Trophoblast cell (in vitro differentiated cells and primary cell): Measurements from ENCODE around the gene ALG1L2.
A peak's percentile ranks its signal among the peaks of the same experiment; 100 is the strongest.
"Not testable (repeated sequence)": the region's sequence is repeated elsewhere in the genome, so short reads cannot be mapped to it uniquely, and the experiment has no call there.

Source experiments
- DNase-seq, 2 donors: peaks; one replicate each; pipeline ENCODE4 v3.0.0-alpha.2; 2016
- H2AFZ ChIP-seq: 2 replicates; pipeline ENCODE4 v1.6.1; 2013; ENCODE audit warnings: low read length, moderate library complexity, mild to moderate bottlenecking; ENCODE audit not compliant: insufficient read depth, poor library complexity
- H2AK5ac ChIP-seq: 2 replicates; pipeline ENCODE4 v1.6.1; 2013; ENCODE audit warnings: mild to moderate bottlenecking, low read length
- H2BK120ac ChIP-seq: 2 replicates; pipeline ENCODE4 v1.6.1; 2013; ENCODE audit warnings: low read length, mild to moderate bottlenecking, moderate library complexity; ENCODE audit not compliant: insufficient read depth, poor library complexity
- H2BK12ac ChIP-seq: 2 replicates; pipeline ENCODE4 v1.6.1; 2013; ENCODE audit warnings: mild to moderate bottlenecking, low read length, moderate library complexity
- H2BK5ac ChIP-seq: 2 replicates; pipeline ENCODE4 v1.6.1; 2013; ENCODE audit warnings: low read length, low read depth, moderate library complexity, mild to moderate bottlenecking; ENCODE audit not compliant: poor library complexity
- H3K14ac ChIP-seq: 2 replicates; pipeline ENCODE4 v1.6.1; 2013; ENCODE audit warnings: mild to moderate bottlenecking, low read length
- H3K18ac ChIP-seq: 2 replicates; pipeline ENCODE4 v1.6.1; 2013; ENCODE audit warnings: mild to moderate bottlenecking, low read length
- H3K23ac ChIP-seq: 2 replicates; pipeline ENCODE4 v1.6.1; 2013; ENCODE audit warnings: low read length
- H3K27ac ChIP-seq: 2 replicates; pipeline ENCODE4 v1.5.1; 2013; ENCODE audit warnings: low read depth, mild to moderate bottlenecking, inconsistent platforms, low read length, moderate library complexity
- H3K27me3 ChIP-seq: 2 replicates; pipeline ENCODE4 v1.6.1; 2013; ENCODE audit warnings: inconsistent platforms, mild to moderate bottlenecking, low read length, moderate library complexity; ENCODE audit not compliant: insufficient read depth
- H3K36me3 ChIP-seq, 2 experiments: 1 replicate in 1 of 2; 2 replicates in 1 of 2; pipeline ENCODE4 v1.6.1; 2013; ENCODE audit warnings: low read length in 2 of 2, mild to moderate bottlenecking in 2 of 2, moderate library complexity in 1 of 2; ENCODE audit not compliant: insufficient read depth in 2 of 2, control insufficient read depth in 1 of 2
- H3K4ac ChIP-seq: 2 replicates; pipeline ENCODE4 v1.6.1; 2013; ENCODE audit warnings: low read depth, mild to moderate bottlenecking, low read length, moderate library complexity
- H3K4me1 ChIP-seq, 2 experiments: 1 replicate in 1 of 2; 2 replicates in 1 of 2; pipeline ENCODE4 v1.6.1; 2013; ENCODE audit warnings: low read length in 2 of 2, mild to moderate bottlenecking in 2 of 2, moderate library complexity in 1 of 2; ENCODE audit not compliant: insufficient read depth in 2 of 2, control insufficient read depth in 1 of 2
- H3K4me2 ChIP-seq: 2 replicates; pipeline ENCODE4 v1.6.1; 2013; ENCODE audit warnings: inconsistent platforms, mild to moderate bottlenecking, low read length, moderate library complexity
- H3K4me3 ChIP-seq: 2 replicates; pipeline ENCODE4 v1.5.1; 2013; ENCODE audit warnings: mild to moderate bottlenecking, low read depth, low read length, inconsistent platforms
- H3K79me1 ChIP-seq: one replicate; pipeline ENCODE4 v1.6.1; 2013; ENCODE audit warnings: low read length
- H3K79me2 ChIP-seq: 2 replicates; pipeline ENCODE4 v1.6.1; 2013; ENCODE audit warnings: low read length, mild to moderate bottlenecking; ENCODE audit not compliant: control insufficient read depth, insufficient read depth, poor library complexity
- H3K9ac ChIP-seq: 2 replicates; pipeline ENCODE4 v1.6.1; 2013; ENCODE audit warnings: mild to moderate bottlenecking, low read length
- H3K9me3 ChIP-seq: 2 replicates; pipeline ENCODE4 v1.6.1; 2013; ENCODE audit warnings: low read depth, mild to moderate bottlenecking, control low read depth, inconsistent platforms, low read length; ENCODE audit not compliant: insufficient read depth
- H4K12ac ChIP-seq: 2 replicates; pipeline ENCODE4 v1.6.1; 2013; ENCODE audit warnings: low read depth, mild to moderate bottlenecking, low read length, moderate library complexity
- H4K8ac ChIP-seq: 2 replicates; pipeline ENCODE4 v1.6.1; 2013; ENCODE audit warnings: low read depth, mild to moderate bottlenecking, low read length, moderate library complexity
- H4K91ac ChIP-seq: one replicate; pipeline ENCODE4 v1.6.1; 2013; ENCODE audit warnings: low read depth, mild to moderate bottlenecking, low read length, moderate library complexity
- WGBS: extraction: QIAGEN DNeasy Blood & Tissue Kit; methylation state at CpG from one replicate; pipeline ENCODE4 v1.1.7; 2013; ENCODE audit warnings: missing lambda C conversion rate; ENCODE audit not compliant: insufficient read length, insufficient coverage; ENCODE audit errors: extremely low coverage; 5-methylcytosine and 5-hydroxymethylcytosine counted together

ALG1L2 gene

DNA sequence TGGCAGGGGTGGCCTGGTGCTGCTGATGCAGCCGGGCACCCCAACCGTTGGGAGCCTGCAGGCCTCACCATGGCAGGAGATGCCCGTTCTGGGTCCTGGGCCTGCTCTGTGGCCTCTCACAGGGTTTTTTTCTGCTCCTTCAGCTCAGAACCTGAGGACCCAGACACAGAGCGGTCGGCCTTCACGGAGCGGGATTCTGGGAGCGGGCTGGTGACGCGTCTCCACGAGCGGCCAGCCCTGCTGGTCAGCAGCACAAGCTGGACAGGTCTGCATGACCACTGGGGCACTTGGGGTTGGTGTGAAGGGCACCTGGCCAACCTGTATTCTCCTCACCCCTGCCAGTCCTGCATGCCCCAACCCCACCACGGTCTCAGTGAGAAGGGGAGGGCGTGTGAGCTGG is 10.3 kb downstream of the ALG1L2 start:
- Histone ChIP-seq H3K79me1 (no peaks in the 10 kb centered on the region), H3K9ac (no peak overlapping the region), H3K36me3 (no peaks in the 10 kb centered on the region), H2BK120ac (no peak overlapping the region), H3K27ac (no peak overlapping the region), H2BK12ac (no peak overlapping the region), H2AK5ac (no peak overlapping the region), H3K4me1 (peaks cover 0 to 5% of the 10 kb centered on the region in 2 experiments), H3K14ac (no peak overlapping the region), H3K23ac (no peak overlapping the region), H3K27me3 (no peaks in the 10 kb centered on the region), H2AFZ (no peak overlapping the region), H3K18ac (no peak overlapping the region), H4K8ac (no peak overlapping the region), H3K4me3 (no peak overlapping the region), H4K12ac (no peak overlapping the region), H2BK5ac (no peak overlapping the region), H4K91ac (no peak overlapping the region), H3K79me2 (no peaks in the 10 kb centered on the region), H3K4me2 (no peak overlapping the region), H3K4ac (no peak overlapping the region), H3K9me3 (no peaks in the 10 kb centered on the region)
- no CpG with 5 or more reads among the region's 14 CpGs for WGBS
- no peak for DNase-seq

DNA sequence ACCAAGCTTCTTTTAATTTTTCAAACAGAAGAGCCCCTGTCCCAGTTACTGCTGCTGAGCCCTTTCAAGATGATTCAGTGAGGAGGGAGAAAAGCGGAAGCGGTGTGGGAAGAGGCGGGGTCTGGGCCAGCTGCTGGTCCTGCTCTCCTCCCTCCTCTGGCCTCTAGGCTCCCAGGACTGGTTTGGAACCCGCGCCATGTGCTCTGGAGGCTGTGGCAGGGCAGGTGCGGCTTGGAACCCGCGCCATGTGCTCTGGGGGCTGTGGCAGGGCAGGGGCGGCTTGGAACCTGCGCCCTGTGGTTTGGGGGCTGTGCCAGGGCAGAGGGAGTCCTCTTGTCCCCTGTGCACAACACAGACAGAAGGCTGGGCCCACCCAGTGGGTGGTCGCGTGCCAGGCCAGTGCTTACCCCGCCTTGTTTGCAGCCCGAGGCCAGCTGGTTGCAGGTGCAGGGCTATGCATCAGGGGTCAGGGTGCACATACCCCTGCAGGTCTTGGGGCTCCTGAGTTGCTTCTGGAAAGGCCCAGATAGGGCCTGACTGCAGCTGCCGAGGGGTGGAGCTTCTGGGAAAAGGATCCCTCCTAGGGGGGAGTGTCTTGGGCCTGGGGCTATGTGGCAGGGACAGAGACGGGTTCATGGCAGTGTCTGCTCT is 12.2 kb downstream of the ALG1L2 start:
- Histone ChIP-seq H3K27me3 (no peaks in the 10 kb centered on the region), H3K14ac (no peak overlapping the region), H2AFZ (no peak overlapping the region), H3K23ac (no peak overlapping the region), H2AK5ac (no peak overlapping the region), H3K9ac (no peak overlapping the region), H2BK5ac (no peak overlapping the region), H3K18ac (no peak overlapping the region), H4K91ac (no peak overlapping the region), H3K79me1 (no peaks in the 10 kb centered on the region), H3K27ac (no peak overlapping the region), H3K4me1 (peaks cover 0 to 5% of the 10 kb centered on the region in 2 experiments), H3K4me2 (no peak overlapping the region), H4K12ac (no peak overlapping the region), H2BK120ac (no peak overlapping the region), H3K4me3 (no peak overlapping the region), H2BK12ac (no peak overlapping the region), H3K79me2 (no peaks in the 10 kb centered on the region), H4K8ac (no peak overlapping the region), H3K9me3 (no peaks in the 10 kb centered on the region), H3K4ac (no peak overlapping the region), H3K36me3 (no peaks in the 10 kb centered on the region)
- WGBS: no CpG with 5 or more reads among the region's 16 CpGs
- DNase-seq: peak; percentile 22 to 48

DNA sequence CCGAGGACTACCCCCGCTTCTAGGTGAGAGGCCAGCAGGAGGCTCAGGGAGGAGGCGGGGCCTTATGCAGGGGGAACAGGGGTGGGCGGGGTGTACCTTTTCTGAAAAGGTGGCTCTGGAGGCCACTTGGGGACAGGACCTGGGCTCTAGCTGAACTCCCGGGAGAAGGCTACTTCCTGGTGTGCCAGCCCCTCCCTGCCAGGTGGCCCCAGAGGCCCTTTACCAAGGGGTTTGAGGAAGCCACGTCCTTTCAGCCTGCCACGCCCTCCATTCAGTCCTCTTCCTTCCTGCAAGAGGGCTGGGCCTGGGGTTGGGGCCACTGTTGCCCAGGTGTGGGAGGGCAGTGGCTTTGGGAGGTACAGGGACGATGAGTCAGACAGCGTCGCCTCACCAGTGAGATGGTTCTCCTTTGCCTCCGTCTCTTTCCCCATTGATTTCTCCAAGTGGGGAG is 12.9 kb downstream of the ALG1L2 start:
- H3K4ac ChIP-seq, H2AFZ ChIP-seq, H3K79me2 ChIP-seq, H4K8ac ChIP-seq, H3K36me3 ChIP-seq, H3K27ac ChIP-seq, H3K4me2 ChIP-seq, H3K9ac ChIP-seq, H3K14ac ChIP-seq, H3K18ac ChIP-seq, H3K79me1 ChIP-seq, H2BK12ac ChIP-seq, H3K27me3 ChIP-seq, H3K9me3 ChIP-seq, H2BK120ac ChIP-seq, H3K4me1 ChIP-seq, H2BK5ac ChIP-seq, H4K12ac ChIP-seq, H3K23ac ChIP-seq, H3K4me3 ChIP-seq, H4K91ac ChIP-seq, H2AK5ac ChIP-seq: not testable (repeated sequence)
- DNase-seq: peak in 1 of 2 donors; percentile 35
- WGBS: no CpG with 5 or more reads among the region's 11 CpGs

DNA sequence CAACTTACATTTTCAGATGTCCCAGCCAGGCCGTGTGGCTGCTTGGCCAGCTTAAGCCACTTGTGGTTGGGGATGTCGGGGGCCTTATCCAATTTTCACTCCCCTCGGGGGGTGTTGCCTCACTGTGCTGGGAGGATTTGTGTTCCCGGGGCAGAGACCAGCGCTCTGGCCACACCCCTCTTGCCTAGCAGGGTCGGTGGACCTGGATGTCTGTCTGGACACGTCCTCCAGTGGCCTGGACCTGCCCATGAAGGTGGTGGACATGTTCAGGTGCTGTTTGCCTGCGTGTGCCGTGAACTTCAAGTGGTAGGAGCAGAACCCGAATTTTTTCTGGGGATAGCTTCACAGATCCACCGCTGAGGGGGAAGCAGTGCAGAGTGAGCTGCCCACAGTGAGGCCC is 14.2 kb downstream of the ALG1L2 start:
- not testable (repeated sequence) for H4K91ac ChIP-seq, H3K27me3 ChIP-seq, H3K36me3 ChIP-seq, H3K27ac ChIP-seq, H3K4me1 ChIP-seq, H3K23ac ChIP-seq, H4K8ac ChIP-seq, H3K9me3 ChIP-seq, H3K79me1 ChIP-seq, H3K79me2 ChIP-seq, H3K4me2 ChIP-seq, H2BK12ac ChIP-seq, H2AK5ac ChIP-seq, H3K9ac ChIP-seq, H2BK5ac ChIP-seq, H3K14ac ChIP-seq, H3K4ac ChIP-seq, H2AFZ ChIP-seq, H3K4me3 ChIP-seq, H2BK120ac ChIP-seq, H3K18ac ChIP-seq, H4K12ac ChIP-seq
- no CpG with 5 or more reads among the region's 11 CpGs for WGBS
- DNase-seq: peak; percentile 8 to 52
